Activated T-cell treated with anti-CD3 and anti-CD28 coated beads, Interleukin-2, amount 50 U/mL, for 24 hours (primary cell): Measurements from ENCODE around the gene ZNF438.
"Not testable (repeated sequence)": the region's sequence is repeated elsewhere in the genome, so short reads cannot be mapped to it uniquely, and the experiment has no call there.

Source experiments
- DNase-seq: peaks from one replicate; pipeline ENCODE4 v3.0.0-alpha.2; 2020
- H3K27ac Mint-ChIP-seq: 2 replicates; pipeline ENCODE4 v1.8.0; 2020; ENCODE audit warnings: mild to moderate bottlenecking, mixed read lengths
- H3K27me3 Mint-ChIP-seq: 2 replicates; pipeline ENCODE4 v1.8.0; 2020; ENCODE audit warnings: mixed read lengths
- H3K36me3 Mint-ChIP-seq: 2 replicates; pipeline ENCODE4 v1.8.0; 2020; ENCODE audit warnings: low read depth, mixed read lengths
- H3K4me1 Mint-ChIP-seq: 2 replicates; pipeline ENCODE4 v1.8.0; 2020; ENCODE audit warnings: low read depth, mixed read lengths
- H3K4me3 Mint-ChIP-seq: 2 replicates; pipeline ENCODE4 v1.8.0; 2020; ENCODE audit warnings: mild to moderate bottlenecking, moderate library complexity, mixed read lengths
- H3K9me3 Mint-ChIP-seq: 2 replicates; pipeline ENCODE4 v1.8.0; 2020; ENCODE audit warnings: mixed read lengths

ZNF438 gene

GRCh38 chr10:31062856-31063255, 31.2 kb upstream of the ZNF438 start:
- Mint-ChIP-seq H3K27ac (no peak overlapping the region), H3K36me3 (no peaks in the 10 kb centered on the region), H3K9me3 (no peaks in the 10 kb centered on the region), H3K4me3 (no peak overlapping the region), H3K27me3 (peaks cover 26% of the 10 kb centered on the region), H3K4me1 (no peaks in the 10 kb centered on the region)
- DNase-seq = no peak

GRCh38 chr10:31061941-31062340, 30.3 kb upstream of the ZNF438 start:
- Mint-ChIP-seq H3K4me1 (no peaks in the 10 kb centered on the region), H3K36me3 (no peaks in the 10 kb centered on the region), H3K9me3 (no peaks in the 10 kb centered on the region), H3K27me3 (peaks cover 23% of the 10 kb centered on the region), H3K4me3 (no peak overlapping the region), H3K27ac (no peak overlapping the region)
- DNase-seq = no peak

GRCh38 chr10:31058795-31059703, 27.4 kb upstream of the ZNF438 start:
- Mint-ChIP-seq H3K9me3 (no peaks in the 10 kb centered on the region), H3K4me1 (no peaks in the 10 kb centered on the region), H3K36me3 (no peaks in the 10 kb centered on the region), H3K27me3 (peaks cover 5% of the 10 kb centered on the region), H3K27ac (no peak overlapping the region), H3K4me3 (no peak overlapping the region)
- no peak for DNase-seq

GRCh38 chr10:31056678-31057077, 25.0 kb upstream of the ZNF438 start:
- H3K9me3 Mint-ChIP-seq, H3K27ac Mint-ChIP-seq, H3K4me3 Mint-ChIP-seq, DNase-seq, H3K4me1 Mint-ChIP-seq, H3K36me3 Mint-ChIP-seq, H3K27me3 Mint-ChIP-seq: not testable (repeated sequence)

- H3K4me3 Mint-ChIP-seq = no peak overlapping the region
- H3K36me3 Mint-ChIP-seq = no peaks in the 10 kb centered on the region
- no peaks in the 10 kb centered on the region for H3K4me1 Mint-ChIP-seq
- H3K9me3 Mint-ChIP-seq = no peaks in the 10 kb centered on the region
- no peak overlapping the region for H3K27ac Mint-ChIP-seq
- no peak for DNase-seq
- no peaks in the 10 kb centered on the region for H3K27me3 Mint-ChIP-seq
Observed at GRCh38 chr10:31055573-31056251, 24.0 kb upstream of the ZNF438 start.

- Mint-ChIP-seq H3K4me3 (no peak overlapping the region), H3K4me1 (no peaks in the 10 kb centered on the region), H3K36me3 (no peaks in the 10 kb centered on the region), H3K9me3 (no peaks in the 10 kb centered on the region), H3K27ac (no peak overlapping the region), H3K27me3 (peaks cover 7% of the 10 kb centered on the region)
- no peak for DNase-seq
Observed at GRCh38 chr10:31051703-31052102, 20.0 kb upstream of the ZNF438 start.

- peaks cover 4% of the 10 kb centered on the region for H3K27me3 Mint-ChIP-seq
- no peaks in the 10 kb centered on the region for H3K36me3 Mint-ChIP-seq
- no peak overlapping the region for H3K27ac Mint-ChIP-seq
- no peaks in the 10 kb centered on the region for H3K9me3 Mint-ChIP-seq
- no peak for DNase-seq
- H3K4me3 Mint-ChIP-seq = no peak overlapping the region
- H3K4me1 Mint-ChIP-seq = no peaks in the 10 kb centered on the region
Observed at GRCh38 chr10:31042670-31043069, 11.0 kb upstream of the ZNF438 start.

- no peaks in the 10 kb centered on the region for H3K36me3 Mint-ChIP-seq
- no peak for DNase-seq
- no peak overlapping the region for H3K27ac Mint-ChIP-seq
- H3K27me3 Mint-ChIP-seq = no peaks in the 10 kb centered on the region
- no peaks in the 10 kb centered on the region for H3K9me3 Mint-ChIP-seq
- H3K4me3 Mint-ChIP-seq = no peak overlapping the region
- no peaks in the 10 kb centered on the region for H3K4me1 Mint-ChIP-seq
Observed at GRCh38 chr10:31041011-31041410, 9.3 kb upstream of the ZNF438 start.

- H3K36me3 Mint-ChIP-seq, DNase-seq, H3K4me3 Mint-ChIP-seq, H3K4me1 Mint-ChIP-seq, H3K9me3 Mint-ChIP-seq, H3K27me3 Mint-ChIP-seq, H3K27ac Mint-ChIP-seq: not testable (repeated sequence)
Observed at GRCh38 chr10:31039006-31039405, 7.3 kb upstream of the ZNF438 start.

- Mint-ChIP-seq H3K4me1 (peaks cover 6% of the 10 kb centered on the region), H3K27me3 (no peaks in the 10 kb centered on the region), H3K36me3 (no peaks in the 10 kb centered on the region), H3K4me3 (no peak overlapping the region), H3K9me3 (no peaks in the 10 kb centered on the region), H3K27ac (no peak overlapping the region)
- DNase-seq = no peak
Observed at GRCh38 chr10:31037749-31038148, 6.1 kb upstream of the ZNF438 start.

- no peak for DNase-seq
Observed at GRCh38 chr10:31036209-31036608, 4.5 kb upstream of the ZNF438 start.

GRCh38 chr10:31035266-31035798, 3.7 kb upstream of the ZNF438 start:
- Mint-ChIP-seq H3K4me1 (peaks cover 18% of the 10 kb centered on the region), H3K9me3 (no peaks in the 10 kb centered on the region), H3K27me3 (no peaks in the 10 kb centered on the region), H3K36me3 (no peaks in the 10 kb centered on the region), H3K27ac (no peak overlapping the region), H3K4me3 (no peak overlapping the region)
- no peak for DNase-seq

More at GRCh38 chr10:31036209-31036608, 4.5 kb upstream of the ZNF438 start:
- Mint-ChIP-seq H3K4me1 (peaks cover 11% of the 10 kb centered on the region), H3K27ac (no peak overlapping the region), H3K27me3 (no peaks in the 10 kb centered on the region), H3K36me3 (no peaks in the 10 kb centered on the region), H3K4me3 (no peak overlapping the region), H3K9me3 (no peaks in the 10 kb centered on the region)

GRCh38 chr10:31034098-31034909, 2.6 kb upstream of the ZNF438 start:
- Mint-ChIP-seq H3K4me3 (no peak overlapping the region), H3K9me3 (no peaks in the 10 kb centered on the region), H3K36me3 (no peaks in the 10 kb centered on the region), H3K27me3 (no peaks in the 10 kb centered on the region), H3K4me1 (peaks cover 22% of the 10 kb centered on the region), H3K27ac (no peak overlapping the region)
- no peak for DNase-seq

GRCh38 chr10:31033147-31033546, 1.5 kb upstream of the ZNF438 start:
- no peaks in the 10 kb centered on the region for H3K9me3 Mint-ChIP-seq
- no peaks in the 10 kb centered on the region for H3K27me3 Mint-ChIP-seq
- H3K36me3 Mint-ChIP-seq = no peaks in the 10 kb centered on the region
- no peak overlapping the region for H3K27ac Mint-ChIP-seq
- H3K4me1 Mint-ChIP-seq = peaks cover 22% of the 10 kb centered on the region
- peak overlapping the region; percentile 87 for H3K4me3 Mint-ChIP-seq
- DNase-seq = no peak
